Epithelial cell of proximal tubule (primary cell): Measurements from ENCODE around the gene VDAC1. TPM values are rescaled to one million over a fixed set of nuclear protein-coding genes. Genes with fewer than 3 reads are reported as not detected.

ENCODE experiments used
- DNase-seq: peaks from one replicate; pipeline ENCODE4 v3.0.0-alpha.2; 2011; ENCODE audit warnings: low read depth
- H3K4me3 ChIP-seq: 2 replicates; pipeline ENCODE4 v1.5.1; 2011; ENCODE audit warnings: low read depth, mild to moderate bottlenecking, low read length
- CTCF ChIP-seq: conservative IDR thresholded peaks from 2 replicates; pipeline ENCODE4 v1.5.1; 2012; ENCODE audit warnings: low read depth, mild to moderate bottlenecking, low read length
- total RNA-seq: library from RNA; depleted of rRNA; stranded (reverse); fragments of >200 nt; gene quantifications from 2 replicates; pipeline ENCODE4 v1.2.3, GENCODE V29; 2015

Gene VDAC1
- total RNA-seq, 1 donor from 2014 or later, result 295 TPM

- no peak for DNase-seq
- no peak overlapping the region for H3K4me3 ChIP-seq
- TF ChIP-seq CTCF, result no peak
Measured at GRCh38 chr5:133945568-133945967, 59.2 kb downstream of the VDAC1 start.

- no peak for DNase-seq
- TF ChIP-seq CTCF, result peak; percentile 92
- H3K4me3 ChIP-seq, result no peak overlapping the region
Measured at GRCh38 chr5:133944263-133945185, 60.3 kb downstream of the VDAC1 start.

- TF ChIP-seq CTCF, result no peak
- H3K4me3 ChIP-seq, result no peak overlapping the region
- no peak for DNase-seq
Measured at GRCh38 chr5:133943475-133943817, 61.3 kb downstream of the VDAC1 start.

- DNase-seq, result no peak
Measured at GRCh38 chr5:133942614-133943474, 61.9 kb downstream of the VDAC1 start.

GRCh38 chr5:133941456-133942196, 63.1 kb downstream of the VDAC1 start:
- no peak overlapping the region for H3K4me3 ChIP-seq
- DNase-seq, result no peak
- TF ChIP-seq CTCF, result no peak

More at GRCh38 chr5:133942614-133943474, 61.9 kb downstream of the VDAC1 start:
- no peak overlapping the region for H3K4me3 ChIP-seq
- TF ChIP-seq CTCF, result no peak

GRCh38 chr5:133939668-133940067, 65.1 kb downstream of the VDAC1 start:
- no peak overlapping the region for H3K4me3 ChIP-seq
- no peak for DNase-seq
- no peak for TF ChIP-seq CTCF
